DND-41 (cell line): ENCODE results near the gene GPR33.

Source experiments
- CTCF ChIP-seq: IDR thresholded peaks from 2 replicates; pipeline ENCODE4 v1.5.1; 2012; ENCODE audit warnings: borderline replicate concordance, low read length, moderate library complexity, mild to moderate bottlenecking; ENCODE audit not compliant: poor library complexity, severe bottlenecking; ENCODE audit errors: extremely low read depth
- EZH2 ChIP-seq: IDR thresholded peaks from 3 replicates; pipeline ENCODE4 v1.6.1; 2012; ENCODE audit warnings: borderline replicate concordance, low read depth, mild to moderate bottlenecking, moderate library complexity, low read length, inconsistent platforms; ENCODE audit not compliant: severe bottlenecking

DNA sequence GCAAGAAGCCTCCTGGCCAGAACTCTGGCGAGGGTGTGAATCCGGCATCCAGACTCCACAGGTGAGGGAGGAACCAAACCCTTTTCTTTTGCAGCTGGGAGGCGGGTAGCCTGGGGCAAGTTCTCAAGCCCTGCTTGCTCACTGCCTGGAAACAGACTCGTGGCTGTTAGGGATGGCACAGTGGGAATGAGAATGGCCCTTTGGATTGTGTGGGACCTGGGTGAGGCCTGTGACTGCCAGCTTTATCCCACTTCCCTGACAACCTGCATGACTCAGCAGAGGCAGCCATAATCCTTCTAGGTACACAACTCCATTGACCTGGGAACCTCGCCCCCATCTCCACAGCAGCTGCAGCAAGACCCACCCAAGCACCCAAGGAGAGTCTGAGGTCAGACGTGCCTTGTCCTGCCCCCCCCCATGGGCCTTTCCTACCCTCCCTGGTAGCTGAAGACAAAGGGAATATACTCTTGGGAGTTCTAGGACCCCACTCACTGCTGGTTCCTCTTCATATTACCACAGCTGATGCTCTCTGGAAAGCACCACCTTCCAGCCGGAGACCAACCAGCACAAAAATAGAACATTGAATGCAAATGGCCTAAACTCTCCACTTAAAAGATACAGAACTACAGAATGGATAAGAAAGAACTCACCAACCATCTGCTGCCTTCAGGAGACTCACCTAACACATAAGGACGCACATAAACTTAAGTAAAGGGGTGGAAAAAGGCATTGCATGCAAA is 5.1 kb upstream of the GPR33 start:
- TF ChIP-seq CTCF (no peak), EZH2 (no peak)
